Measurements from ENCODE around the gene ZBTB43. TPM values are rescaled to one million over a fixed set of nuclear protein-coding genes. Genes with fewer than 3 reads are reported as not detected.

The ZBTB43 gene
- total RNA-seq, 2 experiments from 2014 or later = 4.1 to 6.4 TPM

GRCh38 chr9:126852086-126852688 lies 47.3 kb downstream of the ZBTB43 start:
- no peaks in the 10 kb centered on the region for H4K20me1 ChIP-seq (ENCODE audit: insufficient read depth, low read length)
- DNase-seq (ENCODE audit: low spot score) = no peak
- H3K27ac ChIP-seq (ENCODE audit: low read depth, low read length, poor library complexity, severe bottlenecking) = no peak overlapping the region
- no peaks in the 10 kb centered on the region for H3K4me1 ChIP-seq (ENCODE audit: insufficient read depth, low read length, poor library complexity, severe bottlenecking)
- intact Hi-C loops (cut with micrococcal nuclease; ENCODE audit: unreplicated experiment) = no loop called here
- H3K36me3 ChIP-seq (ENCODE audit: insufficient read depth, low read length) = no peaks in the 10 kb centered on the region
- no peak overlapping the region for H3K4me2 ChIP-seq (ENCODE audit: low read length)
- no peaks in the 10 kb centered on the region for H3K79me2 ChIP-seq (ENCODE audit: insufficient read depth, low read depth, low read length)
- H3K9me3 ChIP-seq (ENCODE audit: low read length) = no peaks in the 10 kb centered on the region
- no peaks in the 10 kb centered on the region for H3K9me2 ChIP-seq (ENCODE audit: insufficient read depth, low read length)
- ChIA-PET CTCF (ENCODE audit: unreplicated experiment) (no interaction called here), POLR2A (no interaction called here)
- H2AFZ ChIP-seq (ENCODE audit: low read length) = no peak overlapping the region
- H3K4me3 ChIP-seq (ENCODE audit: low read depth, low read length, poor library complexity, severe bottlenecking) = no peak overlapping the region
- TF ChIP-seq CTCF (conservative IDR thresholded peaks at IDR 0.05; ENCODE audit: low read length) = no peak
- no peak for TF ChIP-seq EZH2phosphoT487 (IDR thresholded peaks at IDR 0.05; ENCODE audit: borderline replicate concordance, low read depth, low read length)
- BruUV-seq (replicated peaks) = no TSS peak

- H3K79me2 ChIP-seq (ENCODE audit: insufficient read depth, low read depth, low read length) = no peaks in the 10 kb centered on the region
- no peaks in the 10 kb centered on the region for H4K20me1 ChIP-seq (ENCODE audit: insufficient read depth, low read length)
- H3K9me3 ChIP-seq (ENCODE audit: low read length) = no peaks in the 10 kb centered on the region
- no peaks in the 10 kb centered on the region for H3K4me1 ChIP-seq (ENCODE audit: insufficient read depth, low read length, poor library complexity, severe bottlenecking)
- H3K27ac ChIP-seq (ENCODE audit: low read depth, low read length, poor library complexity, severe bottlenecking) = no peak overlapping the region
- TF ChIP-seq CTCF (conservative IDR thresholded peaks at IDR 0.05; ENCODE audit: low read length) = no peak
- TF ChIP-seq EZH2phosphoT487 (IDR thresholded peaks at IDR 0.05; ENCODE audit: borderline replicate concordance, low read depth, low read length) = no peak
- no peaks in the 10 kb centered on the region for H3K9me2 ChIP-seq (ENCODE audit: insufficient read depth, low read length)
- H3K36me3 ChIP-seq (ENCODE audit: insufficient read depth, low read length) = no peaks in the 10 kb centered on the region
- H3K4me2 ChIP-seq (ENCODE audit: low read length) = no peak overlapping the region
- intact Hi-C loops (cut with micrococcal nuclease; ENCODE audit: unreplicated experiment) = no loop called here
- H2AFZ ChIP-seq (ENCODE audit: low read length) = no peak overlapping the region
- no TSS peak for BruUV-seq (replicated peaks)
- no peak for DNase-seq (ENCODE audit: low spot score)
- ChIA-PET POLR2A (no interaction called here), CTCF (ENCODE audit: unreplicated experiment) (no interaction called here)
- no peak overlapping the region for H3K4me3 ChIP-seq (ENCODE audit: low read depth, low read length, poor library complexity, severe bottlenecking)
Observed at GRCh38 chr9:126853667-126854066, 48.8 kb downstream of the ZBTB43 start.

GRCh38 chr9:126854734-126855133 lies 49.9 kb downstream of the ZBTB43 start:
- CTCF ChIA-PET (ENCODE audit: unreplicated experiment) = no interaction called here
- no peak overlapping the region for H2AFZ ChIP-seq (ENCODE audit: low read length)
- H3K9me2 ChIP-seq (ENCODE audit: insufficient read depth, low read length) = no peaks in the 10 kb centered on the region
- no peaks in the 10 kb centered on the region for H4K20me1 ChIP-seq (ENCODE audit: insufficient read depth, low read length)
- no peaks in the 10 kb centered on the region for H3K36me3 ChIP-seq (ENCODE audit: insufficient read depth, low read length)
- intact Hi-C loops (cut with micrococcal nuclease; ENCODE audit: unreplicated experiment) = no loop called here
- DNase-seq (ENCODE audit: low spot score) = no peak
- POLR2A ChIA-PET = interaction anchor here (0.7 kb wide), 1 partner anchor 129 kb away, joined by 9 read pairs; no protein-coding TSS in a partner anchor
- no peak overlapping the region for H3K4me3 ChIP-seq (ENCODE audit: low read depth, low read length, poor library complexity, severe bottlenecking)
- no peak overlapping the region for H3K4me2 ChIP-seq (ENCODE audit: low read length)
- H3K4me1 ChIP-seq (ENCODE audit: insufficient read depth, low read length, poor library complexity, severe bottlenecking) = peaks cover 4% of the 10 kb centered on the region
- BruUV-seq (replicated peaks) = no TSS peak
- H3K27ac ChIP-seq (ENCODE audit: low read depth, low read length, poor library complexity, severe bottlenecking) = no peak overlapping the region
- no peaks in the 10 kb centered on the region for H3K9me3 ChIP-seq (ENCODE audit: low read length)
- TF ChIP-seq CTCF (conservative IDR thresholded peaks at IDR 0.05; ENCODE audit: low read length) (no peak), EZH2phosphoT487 (IDR thresholded peaks at IDR 0.05; ENCODE audit: borderline replicate concordance, low read depth, low read length) (no peak)
- no peaks in the 10 kb centered on the region for H3K79me2 ChIP-seq (ENCODE audit: insufficient read depth, low read depth, low read length)

Data from OCI-LY7 (cell line).